Muscle of leg (tissue), 11 donors: ENCODE measurements around the gene PAQR5. TPM values are rescaled to one million over a fixed set of nuclear protein-coding genes. Genes with fewer than 3 reads are reported as not detected.
A peak's percentile ranks its signal among the peaks of the same experiment; 100 is the strongest.
"Not testable (repeated sequence)": the region's sequence is repeated elsewhere in the genome, so short reads cannot be mapped to it uniquely, and the experiment has no call there.

Experiments
- DNase-seq: peaks from one replicate; pipeline ENCODE4 v3.0.0; 2013
- H3K27ac ChIP-seq: one replicate; pipeline ENCODE4 v1.5.1; 2013; ENCODE audit warnings: mild to moderate bottlenecking, low read length, control low read depth
- H3K27me3 ChIP-seq: one replicate; pipeline ENCODE4 v1.6.1; 2013; ENCODE audit warnings: low read length; ENCODE audit not compliant: control insufficient read depth, insufficient read depth
- H3K36me3 ChIP-seq: one replicate; pipeline ENCODE4 v1.6.1; 2013; ENCODE audit warnings: low read length; ENCODE audit not compliant: control insufficient read depth, insufficient read depth
- H3K4me1 ChIP-seq: one replicate; pipeline ENCODE4 v1.6.1; 2013; ENCODE audit warnings: low read length; ENCODE audit not compliant: control insufficient read depth, insufficient read depth
- H3K4me3 ChIP-seq: one replicate; pipeline ENCODE4 v1.5.1; 2013; ENCODE audit warnings: low read length, control low read depth
- H3K9me3 ChIP-seq: replicated peaks from 2 replicates; pipeline ENCODE4 v1.6.1; 2013; ENCODE audit warnings: low read depth, low read length; ENCODE audit not compliant: control insufficient read depth
- WGBS: methylation state at CpG from one replicate; pipeline ENCODE4 v1.1.5; 2013; ENCODE audit warnings: missing lambda C conversion rate; ENCODE audit not compliant: insufficient coverage; 5-methylcytosine and 5-hydroxymethylcytosine counted together
- polyA plus RNA-seq, 8 donors: library from polyadenylated mRNA; unstranded; fragments of 120-200 nt; gene quantifications; one replicate each; pipeline versions ENCODE4 v1.2.1 to v1.2.3, GENCODE V29; 2013; ENCODE audit warnings: inconsistent platforms in 1 of 8, low replicate concordance in 1 of 8; ENCODE audit not compliant: insufficient read length in 8 of 8, insufficient read depth in 1 of 8
- total RNA-seq: library from RNA; stranded (reverse); fragments of 120-200 nt; gene quantifications from one replicate; pipeline ENCODE4 v1.2.4, GENCODE V29; 2013

PAQR5 gene
- total and polyA plus RNA-seq, 9 donors, result 0.11 to 0.83 (median 0.33) TPM

DNA sequence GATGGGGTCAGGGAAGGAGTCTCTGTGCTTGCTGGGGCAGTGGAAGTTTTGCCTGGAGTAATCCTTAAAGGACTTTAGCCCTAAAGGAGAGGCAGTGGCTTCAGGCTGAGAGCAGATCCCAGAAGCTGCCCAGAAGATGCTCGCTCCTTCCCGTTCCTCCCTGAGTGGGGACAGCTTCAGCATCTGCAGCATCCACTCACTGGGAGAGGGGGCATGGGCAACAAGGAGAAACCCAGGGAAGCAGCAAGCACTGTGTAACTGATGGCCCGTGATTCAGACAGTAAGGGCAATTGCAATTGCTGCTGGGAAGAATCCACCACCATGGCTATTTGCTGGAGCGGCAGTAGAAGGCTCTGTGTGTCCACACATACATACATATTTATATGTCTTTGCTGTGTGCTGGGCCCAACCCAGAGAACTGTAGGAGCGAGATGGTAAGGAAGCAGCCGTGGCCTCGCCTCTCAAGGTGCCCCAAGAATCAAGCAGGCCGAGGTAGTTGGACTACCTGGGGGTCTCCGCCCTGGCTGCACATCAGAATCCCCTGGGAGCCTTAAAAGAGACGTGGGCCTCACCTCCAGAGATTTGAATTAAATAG is 5.8 kb upstream of the PAQR5 start:
- Histone ChIP-seq H3K27me3 (peaks cover 17% of the 10 kb centered on the region), H3K36me3 (no peaks in the 10 kb centered on the region), H3K9me3 (no peaks in the 10 kb centered on the region), H3K27ac (no peak overlapping the region), H3K4me3 (no peak overlapping the region), H3K4me1 (no peaks in the 10 kb centered on the region)
- WGBS, result 80% methylated on average over 4 of the region's 10 CpGs
- DNase-seq, result no peak

DNA sequence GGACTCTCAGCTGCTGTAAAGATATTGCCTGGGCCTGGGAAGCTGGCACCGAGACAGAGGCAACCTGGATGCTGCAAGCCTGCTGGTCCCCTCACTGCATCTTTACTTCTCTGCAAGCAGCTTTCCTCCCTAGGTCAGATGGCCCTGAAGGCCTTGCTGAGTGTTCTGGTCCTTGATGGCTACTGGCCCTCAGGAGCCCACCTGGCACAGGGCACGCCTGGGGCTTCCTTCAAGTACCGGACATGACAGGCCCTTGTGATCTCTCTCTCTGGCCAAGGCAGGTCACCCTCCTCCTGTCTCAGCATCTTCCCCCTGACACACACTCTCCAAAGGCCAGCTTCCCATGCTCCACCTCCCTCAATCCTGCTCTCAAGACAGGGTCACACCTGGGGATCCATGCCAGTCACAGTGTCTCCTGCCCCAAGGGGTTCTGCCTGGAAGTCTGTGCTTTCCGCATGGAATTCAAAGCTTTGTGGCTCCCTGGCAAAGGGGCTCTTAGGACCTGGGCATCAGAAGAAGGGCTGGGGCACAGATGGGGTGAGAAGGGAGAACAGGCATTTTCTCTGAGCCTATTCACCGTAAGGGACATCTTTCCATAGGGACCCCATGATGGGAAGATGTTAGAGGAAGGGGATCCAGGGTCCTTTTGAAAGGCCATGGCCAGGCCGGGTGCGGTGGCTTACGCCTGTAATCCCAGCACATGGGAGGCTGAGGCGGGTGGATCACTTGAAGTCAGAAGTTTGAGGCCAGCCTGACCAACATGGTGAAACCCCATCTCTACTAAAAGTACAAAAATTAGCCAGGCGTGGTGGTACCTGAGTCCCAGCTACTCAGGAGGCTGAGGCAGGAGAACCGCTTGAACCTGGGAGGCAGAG is 4.7 kb upstream of the PAQR5 start:
- H3K4me3 ChIP-seq, result no peak overlapping the region
- H3K4me1 ChIP-seq, result no peaks in the 10 kb centered on the region
- no peak for DNase-seq
- 93% methylated on average over 7 of the region's 11 CpGs for WGBS
- H3K36me3 ChIP-seq, result no peaks in the 10 kb centered on the region
- H3K27me3 ChIP-seq, result peaks cover 25% of the 10 kb centered on the region
- no peak overlapping the region for H3K27ac ChIP-seq
- H3K9me3 ChIP-seq, result no peaks in the 10 kb centered on the region

DNA sequence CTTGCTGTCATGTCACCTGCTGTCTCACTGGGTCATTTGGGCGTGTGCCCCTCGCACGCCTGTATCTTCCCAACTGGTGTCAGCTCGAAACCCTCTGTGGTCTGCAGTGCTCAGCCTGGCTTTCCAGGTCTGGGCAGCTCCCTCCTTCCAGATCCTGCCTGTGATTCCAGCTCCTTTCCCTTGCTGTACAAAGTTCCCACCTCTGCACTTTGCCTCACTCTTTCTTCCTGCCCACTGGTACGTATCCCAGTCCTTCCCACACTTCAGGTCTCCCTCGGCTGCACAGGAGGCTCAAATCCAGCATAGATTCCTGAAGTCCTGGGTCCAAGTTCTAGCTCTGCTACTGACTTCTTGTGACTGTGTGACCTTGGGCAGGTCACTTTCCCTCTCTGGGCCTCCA is 2.1 kb upstream of the PAQR5 start:
- H3K4me3 ChIP-seq, result no peak overlapping the region
- H3K4me1 ChIP-seq, result peaks cover 7% of the 10 kb centered on the region
- no peak for DNase-seq
- no peak overlapping the region for H3K27ac ChIP-seq
- no peaks in the 10 kb centered on the region for H3K36me3 ChIP-seq
- WGBS, result 86% methylated on average over 5 of the region's 6 CpGs
- no peaks in the 10 kb centered on the region for H3K9me3 ChIP-seq
- peaks cover 43% of the 10 kb centered on the region for H3K27me3 ChIP-seq

DNA sequence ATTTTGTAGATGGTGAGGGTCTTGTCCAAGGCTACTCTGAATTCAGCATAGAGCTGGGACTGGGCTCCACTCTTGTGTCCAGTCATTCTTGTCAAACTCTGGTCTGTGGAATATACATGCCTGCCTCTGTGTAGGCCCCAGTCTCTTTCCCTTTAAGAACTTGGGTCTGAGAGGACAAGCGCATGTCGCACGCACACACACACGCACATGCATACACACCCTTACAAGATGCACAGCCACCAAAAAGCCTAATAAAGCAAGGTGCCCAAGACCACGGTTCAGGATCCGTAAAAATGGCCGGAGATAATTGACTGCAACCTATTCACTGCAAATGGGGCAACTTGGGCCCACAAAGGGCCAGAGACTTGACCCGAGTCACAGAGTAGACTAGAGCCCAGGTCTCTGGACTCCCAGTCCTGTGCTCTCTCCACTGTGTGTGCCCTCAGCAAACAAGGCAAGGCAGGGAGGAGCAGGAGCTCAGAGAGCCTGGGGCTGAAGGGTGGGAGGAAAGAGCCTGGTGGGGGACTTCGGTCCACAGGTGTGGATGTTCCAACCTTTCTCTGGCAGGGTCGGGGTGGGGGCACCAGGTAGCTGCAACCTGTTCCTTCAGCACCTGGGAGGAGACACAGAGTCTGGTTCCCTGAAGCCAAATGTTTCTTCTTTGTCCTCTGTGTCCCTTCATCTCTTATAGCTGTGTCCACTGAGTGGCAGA is 914 bp upstream of the PAQR5 start:
- Histone ChIP-seq H3K27me3 (peaks cover 51% of the 10 kb centered on the region), H3K4me1 (peaks cover 7% of the 10 kb centered on the region), H3K27ac (no peak overlapping the region), H3K4me3 (no peak overlapping the region), H3K36me3 (no peaks in the 10 kb centered on the region), H3K9me3 (no peaks in the 10 kb centered on the region)
- DNase-seq, result no peak
- WGBS, result 79% methylated on average over 10 of the region's 10 CpGs

DNA sequence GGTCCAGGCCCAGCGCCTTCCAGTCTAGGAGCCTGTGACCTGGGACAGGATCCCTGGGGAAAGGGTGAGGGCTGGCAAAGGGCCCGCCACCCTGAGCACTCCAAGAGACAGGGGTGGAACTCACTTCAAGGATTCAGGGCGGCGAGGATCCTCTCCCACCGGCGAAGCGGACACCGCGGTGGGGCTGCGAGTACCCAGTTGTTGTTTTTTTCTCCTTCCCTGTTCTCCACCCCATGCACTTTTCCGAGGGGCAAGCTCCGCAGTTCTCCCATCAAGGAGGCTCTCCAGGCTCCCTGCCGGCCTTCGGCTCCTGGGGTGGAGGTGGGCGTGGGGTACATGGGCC is 387 bp upstream of the PAQR5 start:
- H3K27ac ChIP-seq, result no peak overlapping the region
- H3K9me3 ChIP-seq, result no peaks in the 10 kb centered on the region
- 35% methylated on average over 9 of the region's 15 CpGs for WGBS
- H3K4me3 ChIP-seq, result peak overlapping the region; percentile 4
- peaks cover 7% of the 10 kb centered on the region for H3K4me1 ChIP-seq
- DNase-seq, result no peak
- no peaks in the 10 kb centered on the region for H3K36me3 ChIP-seq
- peaks cover 52% of the 10 kb centered on the region for H3K27me3 ChIP-seq

DNA sequence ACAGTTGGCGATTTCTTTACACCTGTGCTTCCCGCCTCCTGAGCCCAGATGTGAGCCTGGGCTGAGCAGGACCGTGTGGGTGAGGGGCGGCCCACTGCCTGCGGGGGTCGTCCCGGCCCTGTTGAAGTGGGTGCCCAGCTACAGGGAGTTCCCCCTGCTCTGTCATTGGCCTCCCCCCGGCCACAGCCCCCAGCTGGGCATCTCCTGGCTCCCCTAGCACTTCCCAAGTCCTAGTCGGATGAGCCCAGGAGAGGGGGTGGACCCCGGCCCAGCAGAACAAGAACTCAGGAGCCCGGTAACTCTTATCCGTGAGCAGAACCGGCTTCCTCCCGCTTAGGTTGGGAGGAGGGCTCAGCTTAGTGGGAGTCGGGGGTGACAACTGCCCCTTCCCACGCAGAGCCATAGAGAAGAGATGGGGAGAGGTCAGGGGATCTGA is 757 bp downstream of the PAQR5 start:
- no peak overlapping the region for H3K27ac ChIP-seq
- H3K36me3 ChIP-seq, result no peaks in the 10 kb centered on the region
- no peak for DNase-seq
- under 1% methylated on average over 14 of the region's 16 CpGs for WGBS
- peaks cover 52% of the 10 kb centered on the region for H3K27me3 ChIP-seq
- no peaks in the 10 kb centered on the region for H3K9me3 ChIP-seq
- no peak overlapping the region for H3K4me3 ChIP-seq
- peaks cover 7% of the 10 kb centered on the region for H3K4me1 ChIP-seq

DNA sequence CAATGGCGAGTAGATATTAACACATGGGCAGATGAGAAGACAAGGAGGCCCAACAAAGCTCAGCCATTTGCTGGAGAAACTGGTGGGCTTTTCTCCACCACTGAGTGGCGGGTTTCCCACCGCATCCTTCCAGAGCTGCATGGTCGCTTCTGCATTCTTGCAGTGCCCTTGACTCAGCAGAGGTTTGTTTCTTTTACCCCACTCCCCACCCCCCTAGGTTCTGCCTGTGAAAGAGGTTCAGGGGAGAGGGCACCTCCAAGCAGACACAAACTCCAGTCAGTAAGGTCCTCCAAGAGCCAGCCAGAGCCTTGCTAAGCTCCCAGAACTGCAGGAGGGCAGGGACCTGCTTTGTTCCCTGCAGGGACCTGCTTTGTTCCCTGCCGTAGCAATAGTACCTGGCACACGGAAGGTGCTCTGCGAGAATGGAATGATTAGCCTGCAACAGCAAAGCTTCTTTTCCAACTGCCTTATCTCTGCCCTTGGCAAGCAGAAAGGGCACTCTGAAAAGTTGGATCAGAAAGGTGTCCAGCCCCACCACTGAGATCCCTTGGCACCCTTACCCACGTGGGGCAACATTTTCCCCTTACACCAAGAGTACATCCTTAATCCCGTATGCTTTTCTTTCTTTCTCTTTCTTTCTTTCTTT is 1.4 kb downstream of the PAQR5 start:
- Histone ChIP-seq H3K9me3 (no peaks in the 10 kb centered on the region), H3K4me3 (no peak overlapping the region), H3K27me3 (peaks cover 50% of the 10 kb centered on the region), H3K27ac (no peak overlapping the region), H3K4me1 (peaks cover 7% of the 10 kb centered on the region), H3K36me3 (no peaks in the 10 kb centered on the region)
- 18% methylated on average over 5 of the region's 9 CpGs for WGBS
- DNase-seq, result no peak

DNA sequence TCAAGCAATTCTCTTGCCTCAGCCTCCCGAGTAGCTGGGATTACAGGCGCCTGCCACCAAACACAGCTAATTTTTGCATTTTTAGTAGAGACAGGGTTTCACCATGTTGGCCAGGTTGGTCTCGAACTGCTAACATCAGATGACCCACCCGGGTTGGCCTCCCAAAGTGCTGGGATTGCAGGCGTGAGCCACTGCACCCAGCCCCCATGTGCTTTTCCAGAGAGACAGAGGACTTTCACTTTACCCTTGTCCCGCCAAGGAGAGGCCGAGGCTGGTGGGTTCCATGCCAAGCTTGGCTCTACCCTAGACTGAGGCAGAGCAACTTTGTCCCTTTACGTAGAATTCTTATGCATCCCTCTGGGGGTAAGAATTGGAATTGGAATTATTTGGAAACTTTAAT is 2.4 kb downstream of the PAQR5 start:
- DNase-seq, H3K36me3 ChIP-seq, H3K27ac ChIP-seq, H3K4me1 ChIP-seq, H3K9me3 ChIP-seq, H3K4me3 ChIP-seq: not testable (repeated sequence)
- WGBS, result 85% methylated on average over 4 of the region's 8 CpGs
- H3K27me3 ChIP-seq, result peaks cover 50% of the 10 kb centered on the region

DNA sequence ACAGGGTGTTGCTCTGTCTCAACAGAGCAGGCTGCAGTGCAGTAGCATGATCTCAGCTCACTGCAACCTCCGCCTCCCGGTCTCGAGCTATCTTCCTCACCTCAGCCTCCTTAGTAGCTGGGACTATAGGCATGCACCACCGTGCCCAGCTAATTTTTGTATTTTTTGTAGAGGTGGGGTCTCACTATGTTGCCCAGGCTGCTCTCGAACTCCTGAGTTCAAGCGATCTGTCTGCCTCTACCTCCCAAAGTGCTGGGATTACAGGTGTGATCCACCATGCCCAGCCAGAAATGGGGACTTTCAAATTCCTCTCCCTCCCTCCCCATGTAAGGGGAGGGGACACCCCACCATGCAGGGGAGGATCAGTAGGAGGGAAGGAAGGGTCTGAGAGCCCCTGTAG is 3.4 kb downstream of the PAQR5 start:
- not testable (repeated sequence) for DNase-seq, H3K27ac ChIP-seq, H3K9me3 ChIP-seq, H3K4me1 ChIP-seq, H3K36me3 ChIP-seq, H3K4me3 ChIP-seq
- peaks cover 43% of the 10 kb centered on the region for H3K27me3 ChIP-seq
- WGBS, result no CpG with 5 or more reads among the region's 6 CpGs

DNA sequence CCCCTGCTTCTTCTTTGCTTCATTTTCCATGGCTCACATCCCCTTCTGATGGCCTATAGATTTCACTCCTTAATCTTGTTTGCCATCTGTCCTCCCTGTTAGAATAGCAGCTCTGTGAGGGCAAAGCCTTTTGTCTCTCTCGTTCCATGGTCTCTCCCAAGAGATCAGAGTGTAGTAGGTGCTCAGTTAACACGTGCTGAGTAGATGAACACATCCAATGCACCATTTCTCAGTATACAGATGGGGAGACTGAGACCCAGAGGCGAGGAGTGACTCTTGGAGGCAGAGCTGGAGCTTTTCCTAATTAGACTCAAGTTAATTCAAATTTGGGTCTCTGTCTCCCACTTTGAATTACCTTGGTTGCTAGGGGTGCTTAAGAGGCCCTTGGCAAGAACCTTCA is 4.2 kb downstream of the PAQR5 start:
- Histone ChIP-seq H3K27ac (no peak overlapping the region), H3K4me1 (peaks cover 7% of the 10 kb centered on the region), H3K4me3 (no peak overlapping the region), H3K9me3 (no peaks in the 10 kb centered on the region), H3K27me3 (peaks cover 35% of the 10 kb centered on the region), H3K36me3 (no peaks in the 10 kb centered on the region)
- no peak for DNase-seq
- WGBS, result no CpG with 5 or more reads among the region's 3 CpGs
